NB4 (cell line): Measurements from ENCODE around the gene TSFM.

Experiments used
- DNase-seq: peaks from one replicate; pipeline ENCODE4 v3.0.0; 2010; ENCODE audit warnings: low read depth
- H3K4me3 ChIP-seq: one replicate; pipeline ENCODE4 v1.5.1; 2011; ENCODE audit warnings: mild to moderate bottlenecking, low read depth, low read length, moderate library complexity
- CTCF ChIP-seq: IDR thresholded peaks from one replicate; pipeline ENCODE4 v1.5.1; 2012; ENCODE audit warnings: low read depth, low read length
- MAX ChIP-seq: IDR thresholded peaks from 2 replicates; pipeline ENCODE4 v1.6.1; 2011; ENCODE audit warnings: low read depth, low read length
- MYC ChIP-seq: IDR thresholded peaks from 2 replicates; pipeline ENCODE4 v1.6.1; 2011; ENCODE audit warnings: low read depth, low read length
- POLR2A ChIP-seq: IDR thresholded peaks from 2 replicates; pipeline ENCODE4 v1.6.1; 2011; ENCODE audit warnings: mild to moderate bottlenecking; ENCODE audit not compliant: insufficient read length; ENCODE audit errors: extremely low read depth

Gene TSFM

GRCh38 chr12:57826966-57827365 lies 44.4 kb downstream of the TSFM start:
- DNase-seq, result no peak
- no peak overlapping the region for H3K4me3 ChIP-seq
- TF ChIP-seq MYC, result no peak
- TF ChIP-seq POLR2A, result no peak
- TF ChIP-seq MAX, result no peak
- no peak for TF ChIP-seq CTCF

DNA sequence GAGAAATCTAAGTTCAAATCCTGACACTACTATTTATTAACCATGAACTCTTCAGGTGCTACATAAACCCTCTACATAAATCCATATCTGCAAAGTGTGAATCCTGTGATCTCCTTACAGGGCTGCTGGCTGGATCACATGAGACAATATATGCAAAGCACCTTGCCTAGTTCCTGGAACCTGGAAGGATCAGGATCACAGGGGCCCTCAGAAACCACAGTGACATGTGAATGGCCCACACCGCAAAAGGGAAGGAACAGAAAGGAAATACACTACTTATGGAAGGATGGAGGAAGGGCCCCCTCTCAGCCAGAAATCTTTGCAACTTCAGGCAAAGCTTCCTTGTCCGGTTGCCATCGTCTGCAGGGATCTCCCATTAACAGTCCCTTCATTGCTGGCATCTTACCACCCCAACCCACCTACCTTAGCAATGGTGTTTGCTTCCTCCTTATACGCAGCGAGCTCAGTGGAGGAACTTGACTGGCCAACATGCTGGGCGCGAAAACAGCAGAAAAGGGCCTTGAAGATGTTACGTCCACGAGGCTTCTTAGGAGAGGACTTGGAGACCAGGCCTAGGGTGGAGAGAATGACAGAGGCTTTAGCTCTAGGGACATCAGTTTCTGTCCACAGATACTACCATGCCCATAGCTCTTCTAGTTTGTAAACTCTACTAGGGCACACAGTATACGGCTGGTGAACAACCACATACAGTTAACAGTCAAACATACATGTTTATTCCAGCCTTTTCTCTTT lies 46.6 kb downstream of the TSFM start:
- TF ChIP-seq MYC, result no peak
- TF ChIP-seq MAX, result no peak
- no peak for TF ChIP-seq POLR2A
- no peak for TF ChIP-seq CTCF
- no peak overlapping the region for H3K4me3 ChIP-seq
- DNase-seq, result no peak

DNA sequence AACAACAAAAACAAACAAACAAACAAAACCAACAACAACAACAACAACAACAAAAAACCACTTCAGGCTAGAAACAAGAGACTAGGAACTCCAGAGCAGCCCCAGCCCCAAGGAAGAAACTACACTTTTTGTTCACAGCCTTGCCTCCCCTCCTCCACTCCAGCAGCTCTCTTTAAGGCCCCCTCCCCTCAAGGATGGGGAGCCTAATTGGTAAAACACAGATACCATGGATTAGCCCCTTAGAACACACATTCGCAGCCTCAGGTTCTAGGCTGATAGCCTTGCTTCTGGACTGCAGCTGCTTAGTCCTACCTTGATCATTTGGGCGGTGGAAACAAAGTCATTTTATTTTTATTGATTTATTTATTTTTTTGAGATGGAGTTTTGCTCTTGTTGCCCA lies 47.8 kb downstream of the TSFM start:
- H3K4me3 ChIP-seq, result no peak overlapping the region
- TF ChIP-seq MAX, result no peak
- TF ChIP-seq CTCF, result no peak
- TF ChIP-seq MYC, result no peak
- TF ChIP-seq POLR2A, result no peak
- no peak for DNase-seq

DNA sequence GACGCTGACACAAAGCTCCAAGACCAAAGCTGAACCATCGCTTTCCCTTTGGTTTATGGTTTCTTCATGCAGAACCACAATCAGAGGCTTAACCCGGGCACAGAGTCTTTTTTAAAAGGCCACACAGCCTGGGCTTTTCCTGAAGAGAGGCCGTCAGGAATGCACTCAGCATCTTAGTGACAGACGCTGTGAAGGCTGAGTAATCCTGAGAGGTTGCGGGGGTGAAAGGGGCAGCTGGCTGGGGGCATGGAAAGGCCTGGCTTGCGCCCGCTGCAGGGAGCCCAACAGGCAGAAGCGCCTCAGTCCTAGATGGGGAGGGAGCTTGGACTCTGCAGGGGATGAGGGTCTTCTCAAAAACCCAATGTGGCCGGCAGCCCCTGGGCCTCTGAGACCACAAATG lies 50.4 kb downstream of the TSFM start:
- no peak overlapping the region for H3K4me3 ChIP-seq
- TF ChIP-seq CTCF (no peak), POLR2A (no peak)
- DNase-seq, result no peak

- no peak for DNase-seq
- no peak for TF ChIP-seq MYC
- TF ChIP-seq CTCF, result no peak
- no peak for TF ChIP-seq POLR2A
- no peak for TF ChIP-seq MAX
- H3K4me3 ChIP-seq, result no peak overlapping the region
These were observed 51.1 kb downstream of the TSFM start for GRCh38 chr12:57833672-57834071.
